Mucosa of stomach (tissue), 1 donor: ENCODE results near the gene BCL11A.

ENCODE experiments used
- H3K27me3 ChIP-seq: one replicate; pipeline ENCODE4 v1.7.0; 2013; ENCODE audit warnings: mild to moderate bottlenecking, low read length; ENCODE audit not compliant: control insufficient read depth, insufficient read depth
- H3K36me3 ChIP-seq: one replicate; pipeline ENCODE4 v1.7.0; 2013; ENCODE audit warnings: low read length; ENCODE audit not compliant: control insufficient read depth, insufficient read depth
- H3K4me1 ChIP-seq: one replicate; pipeline ENCODE4 v1.7.0; 2013; ENCODE audit warnings: mild to moderate bottlenecking, low read length; ENCODE audit not compliant: control insufficient read depth, insufficient read depth
- H3K4me3 ChIP-seq: one replicate; pipeline ENCODE4 v1.7.0; 2013; ENCODE audit warnings: low read length
- H3K9ac ChIP-seq: one replicate; pipeline ENCODE4 v1.7.0; 2013; ENCODE audit warnings: mild to moderate bottlenecking, low read length, moderate library complexity
- H3K9me3 ChIP-seq: one replicate; pipeline ENCODE4 v1.7.0; 2013; ENCODE audit warnings: mild to moderate bottlenecking, low read length, moderate library complexity; ENCODE audit not compliant: control insufficient read depth
- donor health status: Pancreatic carcinoma.

Gene BCL11A

DNA sequence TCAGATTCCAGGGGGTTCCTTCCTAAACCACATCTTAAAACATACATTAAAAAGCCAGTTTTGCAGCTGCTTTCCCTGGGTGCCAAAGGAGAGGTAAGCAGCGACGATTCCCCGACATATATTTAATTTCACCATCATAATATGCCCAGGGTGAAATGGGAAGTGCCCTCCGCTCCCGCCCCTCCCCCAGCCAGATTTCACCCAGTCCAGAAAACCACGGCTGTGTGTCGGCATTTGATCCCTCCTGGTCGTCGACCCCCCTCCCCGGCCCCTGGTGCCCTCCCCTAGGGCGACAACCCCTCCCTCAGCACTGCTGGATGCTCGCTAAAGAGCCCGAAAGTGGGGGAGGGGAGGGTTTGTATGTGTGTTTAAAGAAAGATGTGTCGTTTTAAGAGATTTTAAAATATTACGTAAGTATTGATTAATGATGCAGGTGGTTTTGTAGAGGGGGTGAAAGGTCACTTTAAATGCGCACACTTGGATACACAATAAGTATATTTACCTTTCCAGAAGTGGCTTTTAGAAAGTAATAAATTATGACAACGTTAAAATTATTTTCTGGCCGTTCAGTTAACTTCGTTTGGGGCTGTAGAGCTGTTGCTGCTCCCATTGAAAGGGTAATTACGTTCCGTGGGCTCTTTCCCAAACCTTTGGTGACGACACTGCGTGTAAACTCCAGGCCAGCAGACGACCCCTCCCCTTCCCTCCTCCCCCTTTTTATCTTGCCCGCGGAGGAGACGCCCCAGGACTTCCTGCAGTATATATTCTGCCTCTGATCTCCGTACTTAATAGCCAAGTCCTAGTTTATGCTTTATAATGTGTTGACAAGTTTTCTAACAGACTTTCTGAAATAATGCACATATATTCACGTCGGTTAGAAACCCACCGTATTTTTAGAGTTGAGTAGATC lies 3.4 kb upstream of the BCL11A start:
- peaks cover 7% of the 10 kb centered on the region for H3K4me1 ChIP-seq
- no peaks in the 10 kb centered on the region for H3K9me3 ChIP-seq
- peaks cover 38% of the 10 kb centered on the region for H3K27me3 ChIP-seq
- no peaks in the 10 kb centered on the region for H3K36me3 ChIP-seq
- no peak overlapping the region for H3K9ac ChIP-seq
- no peak overlapping the region for H3K4me3 ChIP-seq

DNA sequence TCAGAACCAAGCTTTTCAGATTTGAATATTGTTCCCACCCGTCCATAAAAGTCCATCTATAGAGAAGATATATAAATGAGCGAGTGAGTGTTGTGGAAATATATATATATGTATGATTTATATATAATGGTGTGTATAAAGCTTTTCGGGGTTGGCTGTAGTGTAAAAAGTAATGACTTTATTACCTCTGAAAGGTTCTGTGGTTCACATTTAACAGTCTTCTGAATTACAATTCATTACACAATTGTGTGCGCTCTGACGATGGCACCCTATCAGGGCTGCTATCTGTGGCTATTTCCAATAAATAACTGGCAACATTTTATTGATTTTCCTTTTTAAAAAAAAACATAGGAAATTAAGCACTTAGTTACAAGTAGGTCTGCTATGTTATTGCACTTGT lies 2.7 kb upstream of the BCL11A start:
- Histone ChIP-seq H3K36me3 (no peaks in the 10 kb centered on the region), H3K4me1 (peaks cover 7% of the 10 kb centered on the region), H3K9me3 (no peaks in the 10 kb centered on the region), H3K27me3 (peaks cover 36% of the 10 kb centered on the region), H3K4me3 (no peak overlapping the region), H3K9ac (no peak overlapping the region)

DNA sequence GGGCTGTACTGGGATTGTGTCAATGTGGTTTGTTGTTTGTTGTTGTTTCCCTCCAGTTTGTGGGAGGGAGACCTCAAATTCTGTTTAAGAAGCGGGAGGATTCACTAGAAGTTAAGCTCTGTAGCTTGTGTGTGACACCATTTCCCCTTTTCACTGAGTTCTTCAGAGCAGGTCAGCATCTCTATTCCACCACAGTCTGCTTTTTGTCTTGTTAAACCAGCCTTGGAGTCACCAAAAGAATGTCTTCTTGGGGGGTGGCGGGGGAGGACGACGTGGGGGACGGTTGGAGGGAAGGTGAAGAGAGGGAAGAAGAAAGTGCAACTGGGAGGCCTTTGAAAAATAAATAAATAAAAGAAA lies 2.3 kb upstream of the BCL11A start:
- H3K27me3 ChIP-seq: peaks cover 32% of the 10 kb centered on the region
- no peaks in the 10 kb centered on the region for H3K36me3 ChIP-seq
- H3K9ac ChIP-seq: no peak overlapping the region
- peak overlapping the region; percentile 23 for H3K4me3 ChIP-seq
- H3K9me3 ChIP-seq: no peaks in the 10 kb centered on the region
- peaks cover 7% of the 10 kb centered on the region for H3K4me1 ChIP-seq

DNA sequence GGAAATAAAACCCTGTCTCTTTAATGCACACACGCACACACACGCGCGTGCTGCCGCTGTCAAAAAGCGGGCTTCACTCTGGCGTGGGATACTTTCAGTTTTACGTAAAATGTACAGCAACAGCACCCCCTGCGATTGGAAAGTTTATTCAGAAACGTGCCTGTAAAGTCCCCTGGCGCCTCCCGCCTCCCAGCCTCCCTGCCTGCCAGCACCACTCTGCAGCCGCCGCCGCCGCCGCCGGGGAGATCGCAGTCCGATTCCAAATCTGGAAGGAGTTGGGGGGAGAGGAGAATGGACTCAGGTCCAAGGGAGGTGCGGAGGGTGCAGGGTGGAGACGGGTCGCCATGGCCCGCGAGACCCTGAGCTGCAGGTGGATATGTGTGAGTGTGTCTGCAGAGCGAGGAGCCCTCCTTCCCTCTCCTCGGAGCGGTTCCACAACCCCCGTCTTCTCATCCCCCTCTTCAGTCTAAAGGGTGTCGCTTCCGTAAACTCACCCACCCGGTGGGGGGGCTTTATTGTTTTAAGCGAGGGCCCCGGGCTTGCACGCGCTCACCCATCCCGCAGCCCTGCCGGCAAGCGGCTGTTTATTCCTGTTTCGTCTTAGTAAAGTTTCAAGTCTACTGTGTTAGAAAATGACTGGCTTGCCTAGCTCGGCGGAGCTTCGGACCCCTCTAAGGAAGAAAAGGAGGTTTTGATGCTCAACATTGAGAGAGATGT lies 1.8 kb upstream of the BCL11A start:
- Histone ChIP-seq H3K4me1 (peaks cover 7% of the 10 kb centered on the region), H3K27me3 (peaks cover 34% of the 10 kb centered on the region), H3K36me3 (no peaks in the 10 kb centered on the region), H3K9ac (peak overlapping the region; percentile 62), H3K9me3 (no peaks in the 10 kb centered on the region), H3K4me3 (peak overlapping the region; percentile 23)

DNA sequence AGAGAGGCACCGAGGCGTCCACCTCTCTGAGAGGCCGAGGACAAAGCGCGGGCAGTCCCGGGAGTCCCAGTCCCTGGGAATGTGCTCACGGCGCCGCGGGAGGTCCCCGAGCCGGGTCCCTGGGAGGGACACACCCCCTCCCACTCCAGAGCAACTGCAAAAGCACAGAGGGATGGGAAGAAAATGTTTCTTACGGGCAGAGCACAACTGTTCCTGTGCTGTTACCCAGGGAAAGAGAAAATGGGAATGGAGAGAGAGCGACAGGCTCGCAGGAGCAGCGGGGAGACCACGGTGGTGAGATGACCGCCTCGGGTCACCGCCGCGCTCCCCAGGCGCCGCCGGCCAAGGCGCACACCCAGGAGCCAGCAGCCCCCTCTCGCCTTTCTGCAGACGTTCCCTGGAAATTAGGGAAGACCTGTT lies 1.2 kb upstream of the BCL11A start:
- Histone ChIP-seq H3K4me3 (peak overlapping the region; percentile 23), H3K9me3 (no peaks in the 10 kb centered on the region), H3K36me3 (no peaks in the 10 kb centered on the region), H3K4me1 (peaks cover 7% of the 10 kb centered on the region), H3K27me3 (peaks cover 40% of the 10 kb centered on the region), H3K9ac (peak overlapping the region; percentile 62)

DNA sequence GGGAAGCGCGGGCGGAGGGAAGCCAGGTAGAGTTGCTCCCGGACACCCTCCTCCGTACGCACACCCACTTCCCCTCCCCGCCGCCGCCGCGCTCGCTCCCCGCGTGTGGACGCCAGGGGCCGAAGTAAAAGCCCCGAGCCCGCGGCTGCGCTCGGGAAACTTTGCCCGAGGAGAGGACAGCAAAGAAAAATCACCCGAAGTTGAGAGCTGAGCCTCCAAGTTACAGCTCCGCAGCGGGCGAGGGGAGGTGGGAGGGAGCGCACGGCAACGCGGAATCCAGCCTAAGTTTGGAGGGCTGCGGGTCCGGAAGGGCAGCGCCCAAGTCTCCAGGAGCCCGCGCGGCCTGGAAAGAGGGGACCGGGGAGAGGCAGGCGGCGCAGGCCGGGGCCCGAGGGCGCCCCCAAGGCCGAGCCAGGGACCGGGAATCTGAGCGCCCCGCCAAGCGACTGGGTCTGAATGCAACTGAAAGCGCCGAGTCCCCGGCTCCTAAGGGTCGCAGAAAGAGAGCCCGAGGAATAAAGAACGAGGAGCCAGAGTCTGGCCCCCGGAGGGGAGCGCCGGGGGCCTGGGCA lies 706 bp upstream of the BCL11A start:
- Histone ChIP-seq H3K27me3 (peaks cover 44% of the 10 kb centered on the region), H3K4me1 (peaks cover 7% of the 10 kb centered on the region), H3K36me3 (no peaks in the 10 kb centered on the region), H3K4me3 (peak overlapping the region; percentile 23), H3K9me3 (no peaks in the 10 kb centered on the region), H3K9ac (peak overlapping the region; percentile 62)

DNA sequence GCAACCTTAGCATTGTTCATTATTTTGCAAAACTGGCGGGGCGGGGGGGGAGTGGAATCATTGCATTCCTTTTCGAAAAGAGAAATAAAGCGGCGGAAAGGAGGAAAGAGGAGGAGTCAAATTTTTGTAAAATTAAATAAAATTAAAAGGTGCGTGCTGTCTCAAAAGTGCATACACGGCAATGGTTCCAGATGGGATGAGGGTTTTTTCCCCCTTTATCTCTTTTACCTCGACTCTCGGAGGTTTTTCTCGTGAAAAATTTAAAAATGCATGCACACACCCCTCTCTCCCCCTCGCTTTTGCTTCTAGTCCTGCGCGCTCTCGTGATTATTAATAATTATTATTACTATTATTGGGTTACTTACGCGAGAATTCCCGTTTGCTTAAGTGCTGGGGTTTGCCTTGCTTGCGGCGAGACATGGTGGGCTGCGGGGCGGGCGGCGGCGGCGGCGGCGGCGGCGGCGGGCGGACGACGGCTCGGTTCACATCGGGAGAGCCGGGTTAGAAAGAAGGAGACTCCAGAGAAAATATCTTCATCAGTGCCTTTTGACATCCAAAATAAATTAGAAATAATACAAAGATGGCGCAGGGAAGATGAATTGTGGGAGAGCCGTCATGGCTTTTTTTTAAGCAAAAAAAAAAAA lies 481 bp downstream of the BCL11A start:
- peaks cover 38% of the 10 kb centered on the region for H3K27me3 ChIP-seq
- peaks cover 12% of the 10 kb centered on the region for H3K4me1 ChIP-seq
- H3K4me3 ChIP-seq: peak overlapping the region; percentile 25
- no peaks in the 10 kb centered on the region for H3K9me3 ChIP-seq
- no peaks in the 10 kb centered on the region for H3K36me3 ChIP-seq
- peak overlapping the region; percentile 43 for H3K9ac ChIP-seq

DNA sequence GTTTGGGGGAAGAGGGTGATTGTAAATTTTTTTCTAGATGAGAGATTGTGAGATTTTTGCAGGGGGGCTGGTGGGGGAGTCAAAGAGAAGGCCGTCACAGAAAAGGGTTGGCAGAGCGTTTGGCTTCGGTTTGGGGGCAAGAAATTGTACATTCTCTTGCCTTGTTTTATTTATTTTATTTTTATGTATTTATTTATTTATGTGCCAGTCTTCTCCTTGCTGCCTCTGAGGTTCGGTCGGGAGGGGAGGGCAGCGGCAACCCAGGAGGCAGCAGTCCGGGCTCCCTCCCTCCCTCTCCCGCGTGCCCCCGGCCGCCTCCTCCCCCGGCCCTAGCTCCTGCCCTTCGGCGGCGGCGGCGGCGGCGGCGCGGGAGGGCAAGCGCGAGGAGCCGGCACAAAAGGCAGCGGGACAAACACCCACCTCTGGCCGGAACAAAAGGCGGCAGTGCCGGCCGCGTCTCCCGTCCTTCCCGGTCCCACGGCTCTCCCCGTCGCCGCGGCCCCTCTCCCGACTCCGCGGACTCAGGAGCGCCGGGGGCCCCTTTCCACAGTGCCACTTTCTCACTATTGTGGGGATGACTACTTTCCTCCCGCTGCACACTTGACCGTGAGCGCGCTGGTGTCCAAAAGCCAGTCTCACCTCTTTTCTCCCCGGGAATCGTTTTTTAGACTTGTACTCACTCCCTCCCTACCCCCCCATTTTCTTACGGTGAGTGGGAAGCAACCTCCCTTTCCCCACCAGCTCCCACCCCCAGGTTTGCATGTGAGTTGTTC lies 1.2 kb downstream of the BCL11A start:
- Histone ChIP-seq H3K4me1 (peaks cover 12% of the 10 kb centered on the region), H3K4me3 (peak overlapping the region; percentile 31), H3K36me3 (no peaks in the 10 kb centered on the region), H3K9ac (peak overlapping the region; percentile 43), H3K27me3 (peaks cover 35% of the 10 kb centered on the region), H3K9me3 (no peaks in the 10 kb centered on the region)

DNA sequence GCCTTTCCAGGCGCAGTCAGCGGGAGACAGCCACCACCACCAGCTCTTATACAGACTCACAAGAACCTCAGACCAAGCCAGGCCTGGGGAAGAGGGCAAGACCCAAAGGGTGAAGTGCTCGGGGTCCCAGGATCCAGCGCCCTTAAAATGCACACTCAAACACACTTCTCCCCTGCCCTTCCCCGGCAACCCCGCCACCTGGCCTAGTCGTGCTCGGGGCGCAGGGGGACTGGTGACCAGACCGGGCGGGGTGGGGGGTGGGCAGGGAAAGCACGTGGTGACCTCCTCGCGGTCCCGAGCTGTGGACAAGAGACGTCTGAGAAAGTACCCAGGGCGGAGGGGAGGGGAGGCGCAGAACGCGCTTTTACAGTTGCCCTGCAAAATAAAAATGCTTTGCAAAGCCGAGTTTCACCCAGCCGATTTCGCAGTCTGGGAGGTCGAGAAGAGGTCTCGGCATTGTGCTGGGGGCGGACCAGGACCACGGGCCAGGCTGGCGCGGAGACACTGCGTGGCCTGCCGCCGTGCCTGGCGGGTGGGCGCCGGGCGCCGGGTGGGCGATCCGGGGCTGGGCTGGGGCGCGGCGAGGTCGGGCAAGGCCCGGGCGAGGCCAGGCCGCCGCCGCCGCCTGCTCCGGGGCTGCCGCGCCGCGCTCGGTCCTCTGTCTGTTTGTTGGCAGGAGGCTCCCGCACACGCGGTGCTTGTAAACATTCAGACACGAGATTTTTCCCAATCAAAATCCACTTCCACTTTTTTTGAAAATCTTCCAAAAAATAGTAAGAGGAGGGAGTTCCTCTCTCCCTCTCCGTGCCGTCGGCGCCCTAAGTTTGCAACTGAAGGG lies 2.0 kb downstream of the BCL11A start:
- Histone ChIP-seq H3K4me1 (peaks cover 13% of the 10 kb centered on the region), H3K9ac (peak overlapping the region; percentile 47)

DNA sequence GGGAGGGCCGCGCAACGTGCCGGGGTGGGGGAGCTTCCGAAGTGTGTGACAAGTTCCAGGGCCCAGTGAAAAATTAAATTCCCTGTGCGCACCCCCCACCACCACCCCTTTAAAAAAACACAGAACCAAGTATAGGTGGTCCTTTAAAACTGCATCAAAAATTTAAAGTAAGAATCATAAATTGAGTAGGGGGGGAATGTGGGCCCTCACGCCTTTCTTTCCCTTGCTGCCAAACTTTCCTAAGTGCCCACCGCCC lies 2.5 kb downstream of the BCL11A start:
- Histone ChIP-seq H3K9me3 (no peaks in the 10 kb centered on the region), H3K9ac (peak overlapping the region; percentile 47), H3K4me3 (peak overlapping the region; percentile 14), H3K27me3 (peaks cover 32% of the 10 kb centered on the region), H3K4me1 (peaks cover 18% of the 10 kb centered on the region), H3K36me3 (no peaks in the 10 kb centered on the region)

More for the DNA sequence above, 2.0 kb downstream of the BCL11A start:
- Histone ChIP-seq H3K27me3 (peaks cover 32% of the 10 kb centered on the region), H3K9me3 (no peaks in the 10 kb centered on the region), H3K36me3 (no peaks in the 10 kb centered on the region), H3K4me3 (peak overlapping the region; percentile 31)
